OCI-LY3 (cell line): ENCODE measurements around the gene PIM2.

Experiments
- EZH2phosphoT487 ChIP-seq: fragments of 200-600 bp; shearing (Covaris generic); IDR thresholded peaks from 2 replicates; pipeline ENCODE4 v1.6.1; 2018; ENCODE audit warnings: antibody characterized with exemption, mixed run types, low read depth
- TF ChIP-seq, protein P1 (sequence below): fragments of 200-600, 300-600 bp; sonication (generic); IDR thresholded peaks from 2 replicates; pipeline ENCODE4 v1.5.1; 2014; ENCODE audit warnings: antibody characterized with exemption, low read length, low read depth

DNA sequence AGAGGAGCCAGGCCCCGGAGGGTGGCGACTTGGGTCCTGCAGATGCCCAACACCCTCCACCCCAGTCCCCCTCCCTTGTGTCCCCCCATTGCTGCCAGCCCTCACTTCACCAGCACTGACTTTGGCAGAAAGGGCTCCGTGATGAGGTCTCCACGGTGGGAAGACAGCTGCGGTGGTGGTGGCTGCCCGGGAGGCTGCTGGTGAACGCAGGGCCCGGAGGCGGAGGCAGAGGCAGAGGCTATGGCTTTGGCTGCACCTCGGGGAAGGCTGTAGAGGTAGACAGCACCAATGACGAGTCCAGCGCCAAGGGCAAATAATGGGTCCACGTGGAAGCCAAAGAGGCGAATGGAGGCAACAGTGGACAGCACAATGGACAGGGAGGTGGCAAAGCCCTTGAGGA, 14.2 kb downstream of the PIM2 start:
- TF ChIP-seq, protein P1, sequence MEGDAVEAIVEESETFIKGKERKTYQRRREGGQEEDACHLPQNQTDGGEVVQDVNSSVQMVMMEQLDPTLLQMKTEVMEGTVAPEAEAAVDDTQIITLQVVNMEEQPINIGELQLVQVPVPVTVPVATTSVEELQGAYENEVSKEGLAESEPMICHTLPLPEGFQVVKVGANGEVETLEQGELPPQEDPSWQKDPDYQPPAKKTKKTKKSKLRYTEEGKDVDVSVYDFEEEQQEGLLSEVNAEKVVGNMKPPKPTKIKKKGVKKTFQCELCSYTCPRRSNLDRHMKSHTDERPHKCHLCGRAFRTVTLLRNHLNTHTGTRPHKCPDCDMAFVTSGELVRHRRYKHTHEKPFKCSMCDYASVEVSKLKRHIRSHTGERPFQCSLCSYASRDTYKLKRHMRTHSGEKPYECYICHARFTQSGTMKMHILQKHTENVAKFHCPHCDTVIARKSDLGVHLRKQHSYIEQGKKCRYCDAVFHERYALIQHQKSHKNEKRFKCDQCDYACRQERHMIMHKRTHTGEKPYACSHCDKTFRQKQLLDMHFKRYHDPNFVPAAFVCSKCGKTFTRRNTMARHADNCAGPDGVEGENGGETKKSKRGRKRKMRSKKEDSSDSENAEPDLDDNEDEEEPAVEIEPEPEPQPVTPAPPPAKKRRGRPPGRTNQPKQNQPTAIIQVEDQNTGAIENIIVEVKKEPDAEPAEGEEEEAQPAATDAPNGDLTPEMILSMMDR = no peak
- TF ChIP-seq EZH2phosphoT487 = no peak
